Activated B cell treated with CpG ODN at 0.5 μM for 24 hours (primary cell): ENCODE results near the gene ZNF574. TPM values are rescaled to one million over a fixed set of nuclear protein-coding genes. Genes with fewer than 3 reads are reported as not detected.

Source experiments
- ATAC-seq: fragments of 200-7000 bp; cut with Tn5 transposase; one replicate; pipeline ENCODE4 v1.10.0; 2021; ENCODE audit warnings: low read depth, mild to moderate bottlenecking, moderate library complexity
- CTCF ChIA-PET: fragments of 350-600 bp; sonication (Branson Sonifier 250); formaldehyde crosslinking; loops from one replicate; lab custom pipeline; 2021; ENCODE audit warnings: antibody characterized with exemption; lab: Charles Lee
- POLR2A ChIA-PET: fragments of 350-600 bp; sonication (Branson Sonifier 250); formaldehyde crosslinking; loops from one replicate; lab custom pipeline; 2021; ENCODE audit warnings: antibody characterized with exemption; lab: Charles Lee
- DNase-seq: peaks from one replicate; pipeline ENCODE4 v3.0.0; 2022
- H3K27ac Mint-ChIP-seq: one replicate; pipeline ENCODE4 v1.8.0; 2020; ENCODE audit warnings: mixed read lengths
- H3K27me3 Mint-ChIP-seq: one replicate; pipeline ENCODE4 v1.8.0; 2021; ENCODE audit warnings: mixed read lengths
- H3K36me3 Mint-ChIP-seq: one replicate; pipeline ENCODE4 v1.8.0; 2021; ENCODE audit warnings: low read depth, mixed read lengths
- H3K4me1 Mint-ChIP-seq: one replicate; pipeline ENCODE4 v1.8.0; 2021; ENCODE audit warnings: mixed read lengths
- H3K4me3 Mint-ChIP-seq: one replicate; pipeline ENCODE4 v1.8.0; 2020; ENCODE audit warnings: mild to moderate bottlenecking, mixed read lengths
- H3K9me3 Mint-ChIP-seq: one replicate; pipeline ENCODE4 v1.8.0; 2020; ENCODE audit warnings: mixed read lengths
- CTCF ChIP-seq: fragments of 200-600 bp; IDR thresholded peaks from one replicate; pipeline ENCODE4 v1.8.0; 2022; ENCODE audit warnings: antibody characterized with exemption, mild to moderate bottlenecking
- intact Hi-C: fragments of 100-400 bp; cut with micrococcal nuclease; formaldehyde crosslinking; loops from one replicate; pipeline ENCODE4 v1.15.1; 2024
- total RNA-seq: library from RNA; stranded (reverse); gene quantifications from 2 replicates; pipeline ENCODE4 v1.2.3, GENCODE V29; 2022

Gene ZNF574
- total RNA-seq, 1 donor from 2014 or later, result 29.6 TPM

- DNase-seq, result peak; percentile 68
- no peak for TF ChIP-seq CTCF
- Mint-ChIP-seq H3K27me3 (no peaks in the 10 kb centered on the region), H3K27ac (peak overlapping the region; percentile 83), H3K9me3 (no peaks in the 10 kb centered on the region), H3K4me3 (peak overlapping the region; percentile 93), H3K36me3 (peaks cover 53% of the 10 kb centered on the region), H3K4me1 (peaks cover 40% of the 10 kb centered on the region)
- CTCF ChIA-PET, result no interaction called here
- peak; percentile 16 for ATAC-seq
- intact Hi-C loops, result loop anchor here (1.0 to 5.0 kb wide), 3 partner anchors 8 to 249 kb away; partner anchors contain the start of genes CD79A and MEGF8
- POLR2A ChIA-PET, result interaction anchor here (0.6 to 2.2 kb wide), 26 partner anchors 8 to 812 kb away, joined by 3 to 21 read pairs (median 4); partner anchors contain the start of genes DEDD2, GSK3A, HNRNPUL1 and RPS19
Measured at GRCh38 chr19:42076380-42076944, 496 bp downstream of the ZNF574 start.

GRCh38 chr19:42078058-42078457 lies 2.1 kb downstream of the ZNF574 start:
- H3K27me3 Mint-ChIP-seq, result no peaks in the 10 kb centered on the region
- peak overlapping the region; percentile 93 for H3K4me3 Mint-ChIP-seq
- peak overlapping the region; percentile 1 for H3K27ac Mint-ChIP-seq
- ATAC-seq (no peak), DNase-seq (no peak)
- intact Hi-C loops, result loop anchor here (5.0 kb wide), 1 partner anchor 201 kb away; the partner anchor contains the start of gene CD79A
- no peak for TF ChIP-seq CTCF
- CTCF ChIA-PET, result no interaction called here
- no peaks in the 10 kb centered on the region for H3K9me3 Mint-ChIP-seq
- peaks cover 45% of the 10 kb centered on the region for H3K4me1 Mint-ChIP-seq
- peaks cover 64% of the 10 kb centered on the region for H3K36me3 Mint-ChIP-seq
- POLR2A ChIA-PET, result no interaction called here

- H3K4me3 Mint-ChIP-seq, result no peak overlapping the region
- H3K36me3 Mint-ChIP-seq, result peaks cover 64% of the 10 kb centered on the region
- ATAC-seq (no peak), DNase-seq (no peak)
- H3K9me3 Mint-ChIP-seq, result no peaks in the 10 kb centered on the region
- H3K4me1 Mint-ChIP-seq, result peaks cover 45% of the 10 kb centered on the region
- ChIA-PET CTCF (no interaction called here), POLR2A (interaction anchor here (0.7 to 0.8 kb wide), 2 partner anchors 9 to 15 kb away, joined by 3 read pairs; no protein-coding TSS in a partner anchor)
- TF ChIP-seq CTCF, result no peak
- H3K27me3 Mint-ChIP-seq, result no peaks in the 10 kb centered on the region
- intact Hi-C loops, result loop anchor here (5.0 kb wide), 1 partner anchor 201 kb away; the partner anchor contains the start of gene CD79A
- H3K27ac Mint-ChIP-seq, result no peak overlapping the region
Measured at GRCh38 chr19:42078538-42079275, 2.7 kb downstream of the ZNF574 start.

- no peak overlapping the region for H3K4me3 Mint-ChIP-seq
- H3K4me1 Mint-ChIP-seq, result peaks cover 45% of the 10 kb centered on the region
- intact Hi-C loops, result loop anchor here (5.0 kb wide), 1 partner anchor 202 kb away; the partner anchor contains the start of gene CD79A
- TF ChIP-seq CTCF, result no peak
- H3K27ac Mint-ChIP-seq, result no peak overlapping the region
- DNase-seq (no peak), ATAC-seq (no peak)
- no peaks in the 10 kb centered on the region for H3K27me3 Mint-ChIP-seq
- ChIA-PET POLR2A (interaction anchor here (0.8 kb wide), 1 partner anchor 14 kb away, joined by 3 read pairs; no protein-coding TSS in a partner anchor), CTCF (no interaction called here)
- no peaks in the 10 kb centered on the region for H3K9me3 Mint-ChIP-seq
- H3K36me3 Mint-ChIP-seq, result peaks cover 67% of the 10 kb centered on the region
Measured at GRCh38 chr19:42079276-42079669, 3.3 kb downstream of the ZNF574 start.
